Activated CD4-positive, CD25-positive, alpha-beta regulatory T cell treated with anti-CD3 and anti-CD28 coated beads, Interleukin-2, amount 50 U/mL, for 72 hours (primary cell): ENCODE results near the gene TDRD3.
"Not testable (repeated sequence)": the region's sequence is repeated elsewhere in the genome, so short reads cannot be mapped to it uniquely, and the experiment has no call there.

Experiments
- DNase-seq: peaks from one replicate; pipeline ENCODE4 v3.0.0; 2021

Gene TDRD3

DNA sequence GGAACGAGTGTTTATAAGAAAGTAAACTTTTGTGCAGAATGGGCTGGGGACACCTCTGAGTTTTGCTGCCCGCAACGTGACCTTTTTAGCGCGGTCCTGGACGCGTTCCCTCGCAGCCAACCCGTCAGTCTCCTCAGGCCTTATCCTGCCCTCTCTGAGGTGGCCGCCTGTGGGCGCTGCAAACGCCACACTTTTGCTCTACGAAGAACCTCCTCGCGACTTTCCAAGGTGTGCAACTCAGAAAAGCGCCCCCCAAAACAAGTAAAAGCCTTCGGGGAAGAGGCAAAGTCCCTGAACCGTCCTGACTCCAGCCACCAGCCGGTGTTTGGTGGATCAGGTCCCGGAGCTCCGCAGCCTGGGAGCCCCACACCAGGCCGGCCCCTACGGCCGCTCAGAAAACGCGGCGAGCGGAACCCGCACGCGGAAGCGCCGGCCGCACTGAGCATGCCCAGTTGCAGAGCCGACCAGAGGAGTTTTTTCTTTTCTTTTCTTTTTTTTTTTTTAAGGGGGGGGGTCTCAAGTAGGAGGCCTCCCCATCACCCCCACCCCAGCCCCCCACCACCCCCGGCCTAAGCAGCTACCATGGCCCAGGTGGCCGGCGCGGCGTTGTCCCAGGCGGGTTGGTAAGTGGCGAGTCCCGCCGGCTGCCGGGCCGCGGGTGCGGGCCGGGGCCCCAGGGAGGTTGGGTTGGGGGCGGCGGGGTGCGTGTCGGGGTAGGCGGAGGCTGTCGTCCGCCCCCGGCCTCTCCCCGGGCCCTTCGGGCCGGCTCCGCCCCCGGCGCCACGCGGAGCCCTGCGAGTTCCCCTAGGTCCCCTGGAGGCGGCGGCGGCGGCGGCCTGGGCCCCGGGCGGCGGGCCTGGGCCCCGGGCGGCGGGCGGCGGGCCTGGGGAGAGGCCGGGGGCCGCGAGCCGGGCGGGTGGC lies at the start of gene TDRD3:
TSS of gene TDRD3 (plus strand) at position 438 of the 921 bp plus-strand sequence. CDS start at position 583, 145 bp downstream.
- DNase-seq, result peak; percentile 81

DNA sequence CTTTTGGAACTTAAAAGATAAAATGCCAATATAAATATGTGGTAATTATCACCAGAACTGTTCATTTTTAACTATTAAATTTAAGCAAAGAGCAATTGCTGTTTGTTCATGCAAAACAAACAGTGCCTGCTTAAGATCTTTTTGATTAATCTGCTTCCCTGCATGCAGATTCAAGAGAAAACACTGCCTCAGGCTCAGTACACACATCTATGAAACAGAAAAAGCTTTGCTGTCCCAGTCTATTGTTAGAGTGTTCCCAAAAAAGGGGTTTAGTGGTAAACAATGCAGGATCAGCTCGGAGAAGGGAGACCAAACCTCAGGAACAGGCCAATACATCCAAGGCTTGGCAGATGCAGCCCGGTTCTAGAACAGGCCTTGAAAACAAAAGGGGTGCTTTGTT lies 49.3 kb upstream of the TDRD3 start:
- no peak for DNase-seq

DNA sequence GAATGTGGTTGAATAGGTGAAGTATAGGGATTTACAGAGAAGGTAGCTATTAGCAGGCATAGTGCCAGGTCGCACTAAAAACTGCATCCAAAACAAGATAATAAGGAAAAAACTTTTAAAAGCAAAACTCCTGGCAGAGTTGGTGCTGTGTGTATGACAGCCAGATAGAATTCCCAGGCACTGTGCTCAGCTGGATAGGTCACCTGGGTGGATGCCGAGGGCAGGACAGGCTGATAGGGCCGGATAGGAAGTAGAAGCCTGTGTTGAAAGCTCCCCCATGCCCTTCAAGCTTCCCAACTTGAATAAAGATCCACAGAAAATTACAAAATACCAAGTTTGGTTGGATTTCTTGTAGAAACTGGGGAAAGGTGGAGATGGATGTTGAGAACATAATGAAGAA lies 48.9 kb upstream of the TDRD3 start:
- DNase-seq, result no peak

DNA sequence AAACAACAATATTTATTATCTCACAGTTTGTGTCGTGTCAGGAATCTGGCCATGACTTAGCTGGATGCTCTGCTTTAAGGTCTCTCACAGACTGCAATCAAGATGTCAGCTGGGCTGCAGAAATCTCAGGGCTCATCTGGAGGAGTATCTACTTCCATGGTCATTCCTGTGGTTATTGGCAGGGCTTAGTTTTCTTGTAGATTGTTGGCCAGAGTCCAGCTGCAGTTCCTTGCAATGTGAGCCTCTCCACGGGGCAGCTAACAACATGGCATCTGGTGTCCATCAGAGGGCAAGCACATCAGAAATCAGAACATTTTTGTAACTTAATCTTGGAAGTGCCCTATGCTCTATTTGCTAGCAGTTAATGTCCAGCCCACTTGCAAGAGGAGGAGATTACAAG lies 45.7 kb upstream of the TDRD3 start:
- DNase-seq, result no peak

DNA sequence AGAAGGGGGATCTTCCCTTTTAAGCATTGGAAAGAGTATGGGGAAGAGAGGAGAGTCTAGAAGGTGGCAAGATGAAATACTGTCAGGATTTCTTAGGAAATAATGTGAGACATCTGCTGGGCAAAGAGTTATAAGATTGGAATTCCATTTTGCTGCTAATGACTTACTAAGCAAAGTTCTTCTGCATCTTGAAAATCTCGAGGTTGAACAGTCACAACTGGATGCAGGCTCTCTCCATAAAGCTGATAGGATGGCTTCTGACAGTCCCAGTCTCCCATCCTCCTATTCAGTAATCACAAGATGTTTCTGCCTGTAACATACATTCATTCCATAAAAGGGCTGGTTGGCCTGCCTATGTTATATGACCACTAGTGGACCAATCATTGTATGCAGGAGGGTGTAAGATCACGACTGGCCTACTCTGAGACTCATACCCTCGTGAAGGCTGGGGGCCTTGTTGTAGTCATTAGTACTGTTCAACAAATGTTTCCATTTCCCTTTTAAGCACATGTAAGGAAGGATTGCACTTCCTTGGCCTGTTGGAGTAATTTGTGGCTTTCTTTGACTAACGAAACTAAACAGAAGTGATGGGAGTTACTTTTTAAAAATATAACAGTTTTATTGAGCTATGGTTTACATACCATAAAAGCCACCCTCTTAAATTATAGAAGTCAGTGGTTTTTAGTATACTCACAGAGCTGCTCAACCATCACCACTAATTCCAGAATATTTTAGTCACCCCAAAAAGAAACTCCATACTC lies 45.0 kb upstream of the TDRD3 start:
- no peak for DNase-seq

DNA sequence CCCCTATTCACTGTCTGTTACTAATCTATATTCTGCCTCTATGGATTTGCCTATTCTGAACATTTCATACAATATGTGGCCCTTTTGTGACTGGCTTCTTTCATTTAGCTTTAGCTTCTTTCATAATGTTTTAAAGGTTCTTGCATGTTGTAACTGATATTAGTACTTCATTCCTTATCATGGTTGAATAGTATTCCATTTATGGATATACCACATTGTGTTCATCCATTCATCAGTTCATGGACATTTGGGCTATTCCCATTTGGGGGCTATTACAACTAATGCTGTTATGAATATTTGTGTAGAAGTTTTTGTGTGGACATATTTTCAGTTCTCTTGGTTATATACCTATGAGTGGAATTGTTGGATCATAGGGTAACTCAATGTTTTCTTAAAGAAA lies 44.4 kb upstream of the TDRD3 start:
- no peak for DNase-seq

DNA sequence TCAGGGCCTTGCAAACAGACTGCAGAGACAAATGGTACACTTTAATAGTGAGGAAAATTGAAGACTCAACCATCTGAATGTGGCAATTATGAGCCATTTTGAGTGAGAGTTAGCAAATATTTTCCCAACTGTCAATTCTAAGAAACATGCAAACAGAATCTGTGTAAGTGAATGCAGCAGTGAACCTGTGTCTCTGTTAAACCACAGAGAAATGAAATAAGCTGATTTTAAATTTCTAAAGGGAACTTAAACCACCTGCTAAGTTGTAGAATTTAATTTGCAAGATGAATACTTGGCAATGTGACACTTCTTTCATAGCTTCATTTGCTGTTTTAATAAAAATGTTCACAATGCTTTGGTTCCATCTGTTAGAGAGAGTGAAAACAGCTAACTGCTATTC lies 42.0 kb upstream of the TDRD3 start:
- no peak for DNase-seq

DNA sequence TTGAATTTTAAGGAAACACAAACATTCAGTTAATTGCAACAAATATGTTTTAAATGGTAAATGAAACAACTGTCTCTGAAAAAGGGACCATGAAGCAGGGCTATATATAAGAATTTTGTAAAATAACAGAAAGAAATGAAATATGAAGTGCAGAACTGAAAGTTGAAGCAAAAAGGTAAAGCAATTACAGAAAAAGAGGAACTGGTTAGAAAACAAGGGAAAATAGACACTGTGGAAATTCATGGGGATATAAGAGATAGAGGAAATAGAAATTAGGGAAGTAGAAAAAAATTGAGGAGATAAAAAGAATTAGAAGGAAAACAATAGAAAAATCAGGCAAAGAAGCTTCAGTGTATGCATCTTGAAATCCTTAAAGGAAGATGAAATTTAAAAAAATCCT lies 40.0 kb upstream of the TDRD3 start:
- DNase-seq, result no peak

DNA sequence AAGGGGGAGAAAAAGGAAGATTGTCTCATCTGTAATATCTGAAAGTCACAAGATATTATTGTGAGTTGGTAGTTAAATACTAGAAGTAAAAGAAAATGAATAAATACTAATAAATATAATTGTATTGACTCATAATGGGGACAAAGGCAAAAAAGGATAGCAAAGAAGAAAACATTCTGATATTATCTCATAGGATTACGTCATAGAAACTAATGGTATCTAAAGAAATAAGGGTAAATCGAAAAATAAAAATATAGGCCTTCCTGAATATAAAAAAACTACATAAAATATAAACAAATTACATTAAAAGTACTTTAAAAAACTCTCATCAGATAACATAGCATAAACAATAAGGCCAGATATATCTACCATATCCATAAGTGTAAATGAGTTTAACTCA lies 38.6 kb upstream of the TDRD3 start:
- no peak for DNase-seq

DNA sequence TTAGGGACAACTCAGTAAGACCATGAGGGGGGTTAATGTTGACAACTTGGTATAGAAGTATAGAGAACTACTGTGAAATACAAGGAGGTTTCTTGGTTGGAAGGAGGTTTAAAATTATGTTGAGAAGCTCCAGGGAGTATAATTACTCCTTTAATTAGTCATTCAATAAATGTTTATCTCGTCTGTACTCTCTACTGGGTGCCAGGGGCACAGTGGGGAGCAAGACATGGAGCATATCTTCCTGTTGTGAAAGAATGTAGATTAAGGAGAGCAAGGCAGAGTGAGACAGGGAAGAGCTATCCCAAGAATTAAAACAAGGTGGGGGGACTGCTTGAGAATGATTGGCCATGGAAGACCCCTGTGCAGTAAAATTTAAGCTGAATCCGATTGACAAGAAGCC lies 33.7 kb upstream of the TDRD3 start:
- no peak for DNase-seq

DNA sequence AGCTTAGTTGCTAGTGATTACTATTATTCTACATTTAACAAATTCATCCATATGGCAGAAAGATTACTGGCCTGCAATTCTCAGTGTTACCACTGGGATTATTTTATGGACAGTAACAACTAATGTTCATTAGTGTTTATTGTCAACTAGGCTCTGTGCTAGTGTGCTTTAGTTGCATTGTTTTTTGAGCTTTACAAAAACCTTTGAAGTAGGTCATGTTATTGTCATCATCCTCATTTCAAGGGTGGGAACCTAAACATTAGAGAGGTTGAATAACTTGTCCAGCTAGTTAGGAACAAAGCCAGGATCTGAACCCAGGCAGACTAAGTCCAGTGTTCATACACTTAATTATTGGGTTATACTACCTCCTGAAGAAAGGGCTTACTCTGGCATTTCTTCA lies 27.8 kb upstream of the TDRD3 start:
- no peak for DNase-seq

DNA sequence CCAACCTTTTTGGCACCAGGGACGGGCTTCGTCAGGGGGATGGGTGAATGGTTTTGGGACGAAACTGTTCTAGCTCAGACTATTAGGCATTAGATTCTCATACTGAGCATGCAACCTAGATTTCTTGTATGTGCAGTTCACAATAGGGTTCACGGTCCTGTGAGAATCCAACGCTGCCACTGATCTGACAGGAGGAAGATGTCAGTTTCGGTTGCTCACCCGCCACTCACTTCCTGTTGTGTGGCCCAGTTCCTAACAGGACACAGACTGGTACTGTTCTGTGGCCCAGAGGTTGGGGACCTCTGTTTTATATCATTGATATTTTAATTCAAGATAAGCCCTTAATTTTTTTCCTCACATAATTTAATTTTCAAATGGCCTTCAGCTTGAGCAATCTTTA lies 26.7 kb upstream of the TDRD3 start:
- DNase-seq, result no peak

DNA sequence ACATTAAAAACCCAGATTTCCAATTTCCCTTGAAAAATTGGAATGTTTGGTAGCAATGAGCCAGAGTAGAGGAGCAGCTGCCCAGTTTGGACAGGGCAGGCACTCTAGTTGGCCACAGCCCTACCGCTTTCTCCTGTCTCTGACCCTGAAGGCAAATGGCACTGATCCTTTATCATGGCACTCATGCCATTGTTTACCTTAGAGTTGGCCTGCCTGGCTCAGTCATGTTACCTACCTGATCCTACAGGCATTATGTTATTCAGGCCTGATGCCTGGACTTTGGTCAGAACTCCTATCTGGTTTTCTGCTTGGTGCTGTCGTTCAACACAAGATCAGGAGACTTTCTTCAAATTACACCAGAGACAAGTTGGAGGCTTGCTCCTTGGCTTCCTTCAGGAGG lies 24.9 kb upstream of the TDRD3 start:
- no peak for DNase-seq

DNA sequence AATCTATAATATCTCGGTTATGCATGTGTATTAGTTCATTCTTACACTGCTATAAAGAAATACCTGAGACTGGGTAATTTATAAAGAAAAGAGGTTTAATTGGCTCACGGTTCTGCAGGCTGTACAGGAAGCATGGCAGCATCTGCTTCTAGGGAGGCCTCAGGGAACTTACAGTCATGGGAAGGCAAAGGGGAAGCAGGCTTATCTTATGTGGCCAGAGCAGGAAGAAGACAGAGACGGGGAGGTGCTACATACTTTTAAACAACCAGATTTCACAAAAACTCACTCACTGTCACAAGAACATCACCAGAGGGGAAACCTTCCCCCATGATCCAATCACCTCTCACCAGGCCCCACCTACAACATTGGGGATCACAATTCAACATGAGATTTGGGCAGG lies 17.7 kb upstream of the TDRD3 start:
- DNase-seq, result not testable (repeated sequence)

DNA sequence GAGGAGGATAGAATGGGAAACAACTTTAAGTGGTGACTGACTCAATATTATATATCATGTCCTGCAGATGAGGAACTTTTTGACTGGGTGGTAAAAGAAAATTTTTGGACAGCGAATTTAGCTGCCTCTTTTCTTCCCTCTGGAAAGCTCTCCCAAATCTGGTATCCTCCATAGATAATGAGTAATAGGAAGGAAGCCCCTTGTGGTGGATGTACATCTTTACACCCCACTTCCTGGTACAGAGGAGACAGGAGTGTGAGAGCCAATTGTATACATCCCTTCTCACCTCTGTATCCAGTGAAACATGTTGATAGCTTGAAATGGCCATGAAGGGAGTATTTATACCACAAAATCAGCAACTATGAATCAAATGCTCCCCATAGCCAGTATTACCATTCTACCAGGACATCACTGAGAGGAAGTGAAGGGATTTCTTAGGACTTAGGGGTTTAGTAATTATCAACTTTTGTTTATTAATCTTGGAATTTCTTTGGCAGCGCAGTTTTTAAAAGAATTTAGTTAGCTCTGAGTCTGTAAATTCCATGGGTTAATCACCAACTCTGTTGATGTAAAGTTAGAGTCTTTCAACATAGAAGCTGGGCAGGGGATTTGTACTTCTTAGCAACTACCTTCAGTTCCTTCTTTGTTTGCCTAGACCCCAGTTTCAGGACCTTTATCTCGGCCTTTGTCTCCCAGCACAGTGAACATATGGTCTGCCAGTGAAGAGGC lies 17.0 kb upstream of the TDRD3 start:
- DNase-seq, result no peak

DNA sequence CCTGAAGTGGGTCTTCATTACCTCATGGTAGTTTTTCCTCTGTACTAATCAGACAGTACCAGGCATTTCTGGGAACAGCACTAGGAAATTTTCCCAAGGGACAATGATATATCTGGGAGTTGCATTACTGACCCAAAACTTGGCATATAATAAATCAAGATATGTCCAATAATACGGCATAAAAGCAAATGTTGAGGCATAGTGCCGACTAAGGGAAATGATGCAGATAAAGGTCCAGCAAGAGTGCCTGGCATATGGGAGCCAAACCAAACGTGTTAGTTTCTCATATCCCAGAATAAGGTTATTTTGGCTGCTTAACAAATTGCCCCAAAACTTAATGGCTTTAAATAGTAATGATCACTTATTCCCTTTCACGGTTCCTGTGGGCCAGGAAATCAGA lies 12.1 kb upstream of the TDRD3 start:
- DNase-seq, result no peak

DNA sequence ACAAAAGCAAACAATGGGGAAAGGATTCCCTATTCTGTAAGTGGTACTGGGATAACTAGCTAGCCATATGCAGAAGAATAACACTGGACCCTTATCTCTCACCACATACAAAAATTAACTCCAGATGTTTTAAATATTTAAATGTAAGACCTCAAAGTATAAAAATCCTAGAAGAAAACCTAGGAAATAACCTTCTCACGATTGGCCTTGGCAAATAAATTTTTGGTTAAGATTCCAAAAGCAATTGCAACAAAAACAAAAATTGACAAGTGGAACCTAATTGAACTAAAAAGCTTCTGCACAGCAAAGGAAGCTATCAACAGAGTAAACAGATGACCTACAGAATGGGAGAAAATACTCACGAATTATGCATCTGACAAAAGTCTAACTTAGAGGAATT lies 10.8 kb upstream of the TDRD3 start:
- DNase-seq, result no peak

DNA sequence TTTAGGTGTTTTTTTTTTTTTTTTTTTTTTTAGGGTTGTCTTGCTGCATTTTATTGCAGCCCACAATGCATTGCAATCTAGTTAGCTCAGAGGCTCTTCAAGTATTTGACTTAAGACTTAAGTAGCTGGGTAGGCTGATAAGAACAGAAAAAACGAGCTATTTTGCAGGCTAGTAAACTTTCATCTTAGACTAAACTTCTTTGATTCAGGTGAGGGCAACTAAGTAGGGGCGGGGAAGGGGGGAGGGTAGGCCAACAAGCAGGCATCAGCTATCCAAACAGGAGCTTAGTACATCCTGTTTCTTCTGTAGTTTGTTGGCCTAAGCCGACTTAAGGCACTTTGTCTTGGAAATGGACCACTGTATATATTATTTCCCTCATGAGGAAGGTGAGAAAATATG lies 4.9 kb upstream of the TDRD3 start:
- DNase-seq, result no peak

DNA sequence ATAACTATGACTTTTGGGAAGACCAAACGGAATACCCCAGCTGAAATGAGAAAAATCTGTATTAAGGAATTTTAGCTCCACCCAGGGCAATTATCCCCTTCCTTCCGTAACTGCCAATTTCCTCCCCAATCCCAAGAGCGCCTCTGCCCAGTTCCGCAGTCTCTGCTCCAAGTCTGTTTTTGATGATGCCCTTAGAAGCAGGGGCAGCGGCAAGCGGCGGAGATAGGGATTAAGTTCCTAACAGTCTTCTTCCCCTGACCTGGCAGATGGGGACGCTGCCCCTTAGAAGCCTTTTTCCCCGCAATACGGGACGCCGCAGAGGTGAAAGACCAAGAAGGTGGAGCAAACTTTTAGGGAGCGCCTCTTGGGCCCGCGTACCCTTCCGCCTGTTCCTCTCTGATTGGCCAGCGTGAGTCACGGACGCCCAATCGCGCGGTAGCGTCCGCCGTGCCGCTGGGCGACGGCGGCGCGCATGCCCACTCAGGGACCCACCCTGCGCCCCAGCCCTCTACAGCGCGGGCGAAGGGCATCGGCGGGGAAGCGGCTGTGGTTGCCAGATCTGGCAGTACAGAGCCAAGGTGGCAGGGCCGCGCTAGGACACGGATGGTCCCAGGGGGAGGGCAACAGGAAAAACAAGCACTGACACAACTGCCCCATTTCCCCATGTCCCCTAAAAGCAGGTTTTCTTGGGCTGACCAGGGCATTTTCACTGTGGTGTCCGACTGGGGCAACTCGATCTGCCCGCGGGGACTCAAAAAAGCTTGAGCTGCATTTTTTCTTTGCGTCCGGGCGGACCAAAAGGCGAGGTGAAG lies 843 bp upstream of the TDRD3 start:
- peak; percentile 86 for DNase-seq

DNA sequence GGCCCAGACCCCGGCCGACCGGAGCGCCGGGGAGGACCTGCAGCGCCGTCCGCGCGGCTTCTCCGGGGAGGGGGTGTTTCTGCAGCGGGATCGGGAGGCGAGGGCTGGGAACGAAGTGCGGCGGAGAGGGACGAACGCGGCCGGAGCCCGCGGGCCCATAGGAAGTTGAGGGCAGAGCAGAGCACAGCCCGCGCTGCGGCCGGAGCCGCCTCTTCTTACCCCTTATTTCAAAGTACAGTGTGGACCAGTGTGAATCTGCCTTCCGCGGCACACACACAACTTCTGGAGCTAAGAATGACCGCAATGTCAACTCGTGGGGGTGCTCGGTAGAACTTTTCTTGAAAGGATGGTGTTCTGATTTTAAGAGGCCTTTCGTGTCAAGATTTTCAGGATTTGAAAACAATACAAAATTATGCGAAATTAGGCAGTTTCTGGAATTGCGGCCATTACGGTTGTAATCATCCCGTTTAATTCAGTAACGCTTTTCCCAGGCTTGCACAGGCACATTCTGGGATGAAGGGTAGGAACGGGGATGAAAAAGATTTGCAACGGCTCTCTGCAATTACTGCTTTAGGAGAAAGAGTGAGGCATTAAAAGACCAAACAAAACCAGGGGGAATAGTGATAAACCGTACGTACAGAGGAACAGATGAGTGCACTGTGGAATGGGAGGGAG lies 821 bp downstream of the TDRD3 start:
- peak; percentile 67 for DNase-seq

DNA sequence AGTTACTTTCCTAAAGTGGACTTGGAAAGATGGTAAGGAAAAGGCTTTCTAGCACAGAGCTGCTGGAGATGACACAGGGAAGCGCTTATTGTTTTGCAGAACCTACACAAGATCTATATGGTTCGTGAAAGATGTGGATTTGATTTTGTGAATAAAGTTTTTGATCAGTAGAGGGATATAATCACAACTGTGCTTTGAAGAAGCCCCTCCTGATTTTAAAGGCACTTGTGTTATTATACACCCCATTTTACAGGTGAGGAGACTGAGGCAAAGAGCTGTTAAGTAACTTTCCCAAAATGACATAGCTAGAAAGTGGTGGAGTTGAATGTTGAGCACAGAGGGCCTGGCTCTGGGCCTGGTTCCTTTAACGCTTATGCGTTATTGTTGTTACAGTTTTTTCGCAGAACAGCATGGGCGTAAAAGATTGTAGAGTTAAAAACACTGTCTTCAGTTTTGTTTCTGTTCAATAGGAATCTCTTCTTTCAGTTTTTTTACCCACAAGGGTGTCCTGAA lies 1.4 kb downstream of the TDRD3 start:
- no peak for DNase-seq
